ENCODE data around the gene CLIC1.
A peak's percentile ranks its signal among the peaks of the same experiment; 100 is the strongest.

CLIC1 gene

DNA sequence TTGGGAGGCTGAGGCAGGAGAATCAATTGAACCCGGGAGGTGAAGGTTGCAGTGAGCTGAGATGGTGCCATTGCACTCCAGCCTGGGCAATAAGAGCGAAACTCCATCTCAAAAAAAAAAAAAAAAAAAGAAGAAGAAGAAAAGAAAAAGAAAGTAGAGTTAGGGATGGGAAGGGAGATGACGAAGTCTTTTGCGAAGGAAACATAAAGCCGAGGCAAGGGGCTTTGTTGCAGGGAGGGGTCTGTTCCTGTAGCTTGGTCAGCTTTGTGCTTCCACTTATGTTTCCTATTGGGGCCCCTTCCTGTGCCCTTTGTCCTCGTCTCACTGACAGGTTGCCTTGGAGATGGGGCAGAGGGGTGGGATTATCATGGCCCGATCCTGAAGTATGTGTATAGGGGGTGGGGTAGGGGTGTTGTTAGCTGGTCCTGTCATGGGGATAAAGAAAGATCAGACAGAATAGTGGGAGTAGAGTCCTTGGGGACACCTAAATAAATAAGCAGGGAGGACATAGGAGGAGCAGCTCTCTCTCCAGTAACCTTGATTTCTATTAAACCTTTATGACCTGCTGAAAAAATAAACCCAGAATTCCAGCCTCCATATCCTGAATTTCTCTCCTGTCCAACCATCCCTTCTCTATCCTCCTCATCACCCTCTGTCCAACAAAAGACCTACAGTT, 1.1 kb upstream of the CLIC1 start:
- Histone ChIP-seq H3K9me3 (ENCODE audit: control insufficient read depth, insufficient read depth, low read length) (no peaks in the 10 kb centered on the region), H3K27me3 (ENCODE audit: control insufficient read depth, insufficient read depth, low read length) (no peaks in the 10 kb centered on the region), H3K9ac (ENCODE audit: low read depth, low read length) (no peak overlapping the region), H3K4me1 (ENCODE audit: control insufficient read depth, insufficient read depth, low read length) (peaks cover 34% of the 10 kb centered on the region), H3K27ac (ENCODE audit: low read depth, low read length) (peak overlapping the region; percentile 92), H3K36me3 (ENCODE audit: control insufficient read depth, insufficient read depth, low read length) (peaks cover 29% of the 10 kb centered on the region), H3K4me3 (ENCODE audit: low read depth, low read length) (peak overlapping the region; percentile 3; the same call in 1 of the 2 replicates)

DNA sequence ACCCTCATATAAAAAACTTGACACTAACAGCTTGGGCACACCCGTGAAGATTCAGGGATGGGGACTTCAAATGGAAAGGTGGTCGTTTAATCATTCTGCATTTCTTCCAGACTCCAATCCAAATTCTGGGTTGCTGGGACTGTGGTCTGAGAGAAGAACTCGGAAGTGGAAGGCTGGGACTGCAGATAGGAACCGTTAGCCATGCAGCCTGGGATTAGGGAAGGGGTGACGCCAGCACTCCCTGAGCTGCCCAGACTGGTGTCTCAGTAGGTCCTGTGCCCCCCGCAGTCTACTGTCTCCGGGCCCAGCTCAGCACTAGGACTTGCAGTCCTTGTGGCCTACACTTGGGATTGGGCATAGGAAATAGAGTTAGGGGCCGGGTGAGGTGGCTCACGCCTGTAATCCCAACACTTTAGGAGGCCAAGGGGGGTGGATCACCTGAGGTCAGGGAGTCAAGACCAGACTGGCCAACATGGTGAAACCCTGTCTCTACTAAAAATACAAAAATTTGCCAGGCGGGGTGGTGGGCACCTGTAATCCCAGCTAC, 511 bp upstream of the CLIC1 start:
- Histone ChIP-seq H3K36me3 (ENCODE audit: control insufficient read depth, insufficient read depth, low read length) (peaks cover 33% of the 10 kb centered on the region), H3K4me3 (ENCODE audit: low read depth, low read length) (peak overlapping the region; percentile 83), H3K27ac (ENCODE audit: low read depth, low read length) (peak overlapping the region; percentile 92), H3K9me3 (ENCODE audit: control insufficient read depth, insufficient read depth, low read length) (no peaks in the 10 kb centered on the region), H3K9ac (ENCODE audit: low read depth, low read length) (no peak overlapping the region), H3K27me3 (ENCODE audit: control insufficient read depth, insufficient read depth, low read length) (no peaks in the 10 kb centered on the region), H3K4me1 (ENCODE audit: control insufficient read depth, insufficient read depth, low read length) (peaks cover 34% of the 10 kb centered on the region)

DNA sequence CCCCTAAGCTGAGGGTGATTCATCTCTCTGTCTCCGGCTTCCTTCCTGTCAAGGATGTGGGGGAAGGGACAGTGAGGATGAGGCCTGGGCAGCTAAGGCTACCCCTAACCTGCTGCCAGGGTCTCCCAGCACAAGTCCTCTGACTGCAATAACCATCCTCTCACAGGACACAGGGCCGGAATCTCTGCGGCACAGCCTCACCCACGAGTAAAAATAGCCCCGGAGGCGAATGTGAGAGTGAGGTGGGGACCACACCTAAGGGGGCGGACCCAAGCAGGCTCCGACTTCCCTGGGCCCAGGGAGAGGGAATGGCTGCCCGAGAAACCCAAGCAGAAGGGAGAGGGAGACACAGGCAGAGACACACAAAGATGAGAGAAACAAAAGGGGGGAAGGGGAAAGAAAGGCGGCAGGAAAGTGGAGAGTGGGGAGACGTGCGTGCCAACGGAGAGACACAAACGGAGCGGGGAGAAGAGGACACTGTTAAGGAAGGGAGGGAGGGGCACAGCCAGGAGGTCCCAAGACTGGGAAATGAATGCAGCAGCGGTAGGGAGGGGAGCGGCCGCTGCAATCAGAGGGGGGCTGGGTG, 1.4 kb downstream of the CLIC1 start:
- Histone ChIP-seq H3K4me1 (ENCODE audit: control insufficient read depth, insufficient read depth, low read length) (peaks cover 35% of the 10 kb centered on the region), H3K9me3 (ENCODE audit: control insufficient read depth, insufficient read depth, low read length) (no peaks in the 10 kb centered on the region), H3K27ac (ENCODE audit: low read depth, low read length) (peak overlapping the region; percentile 92), H3K36me3 (ENCODE audit: control insufficient read depth, insufficient read depth, low read length) (peaks cover 35% of the 10 kb centered on the region), H3K4me3 (ENCODE audit: low read depth, low read length) (peak overlapping the region; percentile 83), H3K9ac (ENCODE audit: low read depth, low read length) (peak overlapping the region; percentile 64), H3K27me3 (ENCODE audit: control insufficient read depth, insufficient read depth, low read length) (no peaks in the 10 kb centered on the region)

DNA sequence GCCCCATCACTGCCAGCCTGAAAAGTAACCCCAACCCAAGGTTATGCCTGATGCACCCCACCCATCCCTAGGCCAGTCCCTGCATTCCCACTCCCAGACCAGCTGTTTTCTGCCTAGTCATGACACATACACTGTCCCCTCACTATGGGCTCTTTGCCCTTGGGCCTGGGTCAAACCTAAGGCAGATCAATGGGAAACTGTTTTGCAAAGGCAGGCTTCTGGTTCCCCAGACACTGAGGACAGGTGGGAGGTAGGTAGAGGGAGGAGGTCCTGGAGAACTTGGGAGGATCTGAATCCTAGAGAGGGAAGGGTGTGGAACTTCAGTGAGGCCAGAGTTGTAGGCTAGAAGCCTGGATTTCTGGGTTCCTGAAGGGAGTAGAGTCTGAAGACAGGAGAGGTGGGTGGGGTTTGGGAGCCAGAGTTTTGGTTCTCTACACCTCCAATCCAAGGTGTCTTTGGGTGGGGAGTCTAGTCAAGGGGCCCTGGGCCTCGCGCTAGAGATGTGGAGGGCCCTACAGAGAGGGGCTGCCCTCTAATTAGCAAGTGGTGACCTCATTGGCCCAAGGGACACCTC, 2.0 kb downstream of the CLIC1 start:
- Histone ChIP-seq H3K36me3 (ENCODE audit: control insufficient read depth, insufficient read depth, low read length) (peaks cover 35% of the 10 kb centered on the region), H3K9me3 (ENCODE audit: control insufficient read depth, insufficient read depth, low read length) (no peaks in the 10 kb centered on the region), H3K4me3 (ENCODE audit: low read depth, low read length) (peak overlapping the region; percentile 83), H3K27me3 (ENCODE audit: control insufficient read depth, insufficient read depth, low read length) (no peaks in the 10 kb centered on the region), H3K27ac (ENCODE audit: low read depth, low read length) (peak overlapping the region; percentile 92), H3K9ac (ENCODE audit: low read depth, low read length) (0 out of 2 replicates have a peak overlapping the region, but pooled peaks have one; percentile 11), H3K4me1 (ENCODE audit: control insufficient read depth, insufficient read depth, low read length) (peaks cover 34% of the 10 kb centered on the region)

DNA sequence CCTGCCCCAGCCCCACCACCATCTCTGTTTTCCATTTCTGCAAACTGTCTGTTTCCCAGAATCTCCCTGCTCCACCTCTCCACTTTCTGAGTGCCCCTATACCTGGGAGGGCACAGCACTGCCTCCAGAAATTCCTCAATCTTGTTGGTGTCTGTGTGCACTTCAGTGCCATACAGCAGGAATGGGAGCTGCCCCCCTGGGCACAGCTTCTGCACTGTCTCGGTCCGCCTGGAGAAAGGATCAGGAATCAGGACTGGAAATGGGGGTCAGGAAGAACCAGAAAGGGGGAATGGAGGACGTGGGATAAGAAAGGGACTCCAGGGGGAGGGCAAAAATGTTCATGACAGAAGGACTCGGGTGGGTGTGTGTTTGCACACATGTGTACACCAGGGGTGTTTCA, 2.6 kb downstream of the CLIC1 start:
- Histone ChIP-seq H3K4me1 (ENCODE audit: control insufficient read depth, insufficient read depth, low read length) (peaks cover 30% of the 10 kb centered on the region), H3K27ac (ENCODE audit: low read depth, low read length) (peak overlapping the region; percentile 92), H3K9me3 (ENCODE audit: control insufficient read depth, insufficient read depth, low read length) (no peaks in the 10 kb centered on the region), H3K36me3 (ENCODE audit: control insufficient read depth, insufficient read depth, low read length) (peaks cover 35% of the 10 kb centered on the region), H3K4me3 (ENCODE audit: low read depth, low read length) (no peak overlapping the region), H3K9ac (ENCODE audit: low read depth, low read length) (0 out of 2 replicates have a peak overlapping the region, but pooled peaks have one; percentile 11), H3K27me3 (ENCODE audit: control insufficient read depth, insufficient read depth, low read length) (no peaks in the 10 kb centered on the region)

DNA sequence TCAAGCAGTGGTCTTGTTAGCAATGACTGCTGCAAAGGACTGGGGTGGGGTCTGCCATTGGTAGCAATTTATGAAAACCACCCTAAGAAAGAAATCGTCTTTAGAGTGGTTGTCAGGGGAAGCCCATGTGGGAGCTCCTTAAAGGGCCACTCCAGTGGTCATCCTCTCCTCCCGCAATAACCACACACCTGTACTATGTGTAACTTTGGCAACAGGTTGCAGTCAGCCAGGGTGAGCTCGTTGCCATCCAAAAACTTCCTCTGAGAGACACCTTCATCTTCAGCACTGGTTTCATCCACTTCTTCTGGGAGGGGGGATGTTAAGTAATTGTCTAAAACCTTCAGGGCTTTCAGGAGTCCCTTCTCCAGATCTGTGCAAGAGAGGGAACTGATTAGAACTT, 4.3 kb downstream of the CLIC1 start:
- no peak overlapping the region for H3K4me3 ChIP-seq (ENCODE audit: low read depth, low read length)
- peaks cover 20% of the 10 kb centered on the region for H3K4me1 ChIP-seq (ENCODE audit: control insufficient read depth, insufficient read depth, low read length)
- no peaks in the 10 kb centered on the region for H3K9me3 ChIP-seq (ENCODE audit: control insufficient read depth, insufficient read depth, low read length)
- no peaks in the 10 kb centered on the region for H3K27me3 ChIP-seq (ENCODE audit: control insufficient read depth, insufficient read depth, low read length)
- H3K36me3 ChIP-seq (ENCODE audit: control insufficient read depth, insufficient read depth, low read length): peaks cover 43% of the 10 kb centered on the region
- H3K9ac ChIP-seq (ENCODE audit: low read depth, low read length): no peak overlapping the region
- no peak overlapping the region for H3K27ac ChIP-seq (ENCODE audit: low read depth, low read length)

DNA sequence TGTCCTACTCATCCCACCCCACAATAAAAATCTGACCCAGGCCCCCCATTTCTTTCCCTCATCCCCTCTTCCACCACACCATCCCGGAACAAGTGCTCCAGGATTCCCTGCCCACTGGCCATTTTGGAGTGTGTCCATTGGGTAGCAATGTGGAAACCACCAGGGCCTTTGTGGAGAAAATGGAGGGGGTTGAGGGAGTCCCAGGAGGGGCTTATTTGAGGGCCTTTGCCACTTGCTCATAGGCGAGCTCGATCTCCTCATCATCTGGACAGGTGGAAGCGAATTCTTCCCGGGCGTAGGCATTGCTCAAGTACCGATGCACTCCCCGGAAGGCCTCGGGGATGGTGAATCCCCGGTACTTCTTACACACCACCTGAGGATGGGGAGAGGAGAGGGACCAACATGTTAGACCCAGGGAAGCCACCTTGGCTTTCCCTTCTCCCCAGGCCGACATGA, 5.7 kb downstream of the CLIC1 start:
- peaks cover 55% of the 10 kb centered on the region for H3K36me3 ChIP-seq (ENCODE audit: control insufficient read depth, insufficient read depth, low read length)
- H3K27ac ChIP-seq (ENCODE audit: low read depth, low read length): peak overlapping the region; percentile 97

DNA sequence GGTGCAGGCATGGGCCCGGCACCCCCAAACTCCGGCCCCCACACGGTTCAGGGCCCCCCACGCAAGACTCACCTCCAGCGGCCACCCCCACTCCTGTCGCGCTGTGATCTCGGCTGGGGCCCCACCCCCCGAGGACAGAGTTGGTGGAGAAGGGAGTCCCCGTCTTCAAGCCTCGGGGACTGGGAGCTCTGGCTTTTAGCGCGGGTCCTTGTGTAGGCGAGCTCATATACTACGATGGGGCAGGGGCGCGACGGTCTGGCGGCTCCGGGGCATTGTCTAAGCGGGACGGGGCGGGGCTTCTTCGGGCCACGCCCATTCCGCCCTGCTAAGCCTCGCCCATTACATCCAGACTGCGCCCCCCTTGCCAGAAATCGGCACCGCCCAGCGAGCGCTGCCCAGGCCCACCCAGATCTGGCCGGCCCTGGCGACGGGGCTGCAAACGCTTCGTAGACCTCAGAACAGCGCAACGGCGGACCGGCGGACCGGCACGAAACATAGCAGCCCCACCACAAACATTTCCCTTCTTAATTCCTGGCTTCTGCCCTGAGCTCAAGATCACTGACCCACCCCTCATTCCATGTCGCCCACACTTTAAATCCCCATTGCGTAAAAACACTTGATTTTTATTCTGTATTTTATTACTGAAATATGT, 6.2 kb downstream of the CLIC1 start:
- Histone ChIP-seq H3K36me3 (ENCODE audit: control insufficient read depth, insufficient read depth, low read length) (peaks cover 55% of the 10 kb centered on the region), H3K4me1 (ENCODE audit: control insufficient read depth, insufficient read depth, low read length) (peaks cover 14% of the 10 kb centered on the region), H3K4me3 (ENCODE audit: low read depth, low read length) (peak overlapping the region; percentile 96), H3K9ac (ENCODE audit: low read depth, low read length) (peak overlapping the region; percentile 67), H3K27ac (ENCODE audit: low read depth, low read length) (peak overlapping the region; percentile 97), H3K27me3 (ENCODE audit: control insufficient read depth, insufficient read depth, low read length) (no peaks in the 10 kb centered on the region), H3K9me3 (ENCODE audit: control insufficient read depth, insufficient read depth, low read length) (no peaks in the 10 kb centered on the region)

More for the DNA sequence above, 5.7 kb downstream of the CLIC1 start:
- Histone ChIP-seq H3K9me3 (ENCODE audit: control insufficient read depth, insufficient read depth, low read length) (no peaks in the 10 kb centered on the region), H3K4me1 (ENCODE audit: control insufficient read depth, insufficient read depth, low read length) (peaks cover 14% of the 10 kb centered on the region), H3K9ac (ENCODE audit: low read depth, low read length) (no peak overlapping the region), H3K27me3 (ENCODE audit: control insufficient read depth, insufficient read depth, low read length) (no peaks in the 10 kb centered on the region), H3K4me3 (ENCODE audit: low read depth, low read length) (peak overlapping the region; percentile 96; the same call in 1 of the 2 replicates)

DNA sequence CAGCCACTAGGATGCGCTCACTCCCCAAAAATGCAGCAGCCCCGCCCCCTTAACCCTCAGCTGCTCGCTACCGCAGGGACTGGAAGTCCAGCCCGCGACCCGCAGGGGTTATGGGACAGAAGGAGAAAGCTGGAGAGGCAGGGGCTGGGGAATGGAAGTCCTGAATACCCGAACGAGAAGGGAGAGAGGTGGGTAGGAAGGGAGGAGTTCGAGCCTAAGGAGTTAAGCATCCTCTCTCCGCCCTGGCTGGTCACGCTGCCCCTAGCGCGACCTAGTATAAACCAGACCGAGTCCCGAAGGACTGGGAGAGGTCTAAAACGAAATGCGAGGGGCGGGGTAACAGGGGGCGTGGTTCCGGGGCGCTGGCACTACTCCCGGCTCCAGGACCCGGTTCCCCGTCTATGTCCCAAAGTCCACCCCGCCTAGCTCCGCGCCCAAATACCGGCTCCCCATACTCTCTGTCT, 6.8 kb downstream of the CLIC1 start:
- peaks cover 55% of the 10 kb centered on the region for H3K36me3 ChIP-seq (ENCODE audit: control insufficient read depth, insufficient read depth, low read length)
- H3K4me3 ChIP-seq (ENCODE audit: low read depth, low read length): peak overlapping the region; percentile 96
- no peaks in the 10 kb centered on the region for H3K27me3 ChIP-seq (ENCODE audit: control insufficient read depth, insufficient read depth, low read length)
- H3K27ac ChIP-seq (ENCODE audit: low read depth, low read length): peak overlapping the region; percentile 97
- peak overlapping the region; percentile 67 for H3K9ac ChIP-seq (ENCODE audit: low read depth, low read length)
- no peaks in the 10 kb centered on the region for H3K9me3 ChIP-seq (ENCODE audit: control insufficient read depth, insufficient read depth, low read length)
- H3K4me1 ChIP-seq (ENCODE audit: control insufficient read depth, insufficient read depth, low read length): peaks cover 13% of the 10 kb centered on the region

DNA sequence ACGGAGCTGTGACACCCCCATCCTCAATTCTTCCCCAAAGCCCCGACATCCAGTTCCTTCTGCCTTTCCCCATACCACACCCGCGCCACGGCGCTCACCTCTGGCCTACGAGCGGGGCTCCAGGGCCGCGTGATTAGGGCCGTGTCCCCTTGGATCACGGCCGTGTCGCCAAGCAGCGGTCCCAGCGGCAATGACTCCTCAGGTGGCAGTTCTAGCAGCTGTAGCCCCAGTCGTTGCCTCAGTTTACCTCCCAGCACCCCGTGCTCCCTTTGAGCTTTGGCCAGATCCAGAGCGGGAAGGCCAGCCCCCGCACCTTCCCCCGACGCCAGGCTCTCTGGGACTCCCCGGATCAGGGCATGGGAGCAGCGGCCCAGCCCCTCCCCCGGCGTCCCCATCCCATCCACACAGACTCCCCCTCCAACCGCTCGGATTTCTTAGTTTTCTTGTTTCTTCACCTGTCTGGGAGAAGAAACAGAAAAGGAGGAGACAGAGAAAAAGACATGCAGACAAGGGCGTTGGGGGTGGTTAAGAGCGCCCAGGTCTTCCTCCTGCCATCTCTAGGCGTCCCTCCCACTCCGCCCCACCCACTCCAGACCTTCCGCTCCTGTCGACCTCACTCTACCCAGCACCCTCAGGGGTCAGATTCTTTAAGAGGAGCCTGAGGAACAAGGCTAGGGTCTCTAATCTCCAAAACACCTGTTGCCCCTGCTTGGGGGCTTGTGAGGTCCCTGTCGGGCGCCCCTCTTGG, 7.4 kb downstream of the CLIC1 start, which contains the start of gene DDAH2:
Gene DDAH2, minus strand, starts transcription at position 533 of the 748 bp plus-strand sequence. Its CDS starts 138 bp downstream, at position 395.
- H3K4me1 ChIP-seq (ENCODE audit: control insufficient read depth, insufficient read depth, low read length): peaks cover 8% of the 10 kb centered on the region
- peak within 1 kb of the TSS; percentile 97 for H3K27ac ChIP-seq (ENCODE audit: low read depth, low read length)
- no peaks in the 10 kb centered on the region for H3K9me3 ChIP-seq (ENCODE audit: control insufficient read depth, insufficient read depth, low read length)
- H3K4me3 ChIP-seq (ENCODE audit: low read depth, low read length): peak within 1 kb of the TSS; percentile 96
- peak within 1 kb of the TSS; percentile 67 for H3K9ac ChIP-seq (ENCODE audit: low read depth, low read length)
- H3K36me3 ChIP-seq (ENCODE audit: control insufficient read depth, insufficient read depth, low read length): peaks cover 51% of the 10 kb centered on the region
- no peaks in the 10 kb centered on the region for H3K27me3 ChIP-seq (ENCODE audit: control insufficient read depth, insufficient read depth, low read length)

All from HUES48 (cell line).